HepG2 (cell line): ENCODE data around the gene YIPF1. TPM values are rescaled to one million over a fixed set of nuclear protein-coding genes. Genes with fewer than 3 reads are reported as not detected.
A peak's percentile ranks its signal among the peaks of the same experiment; 100 is the strongest.

Experiments
- CREM ChIP-seq, 2 experiments: sonication (generic) in 1 of 2; formaldehyde crosslinking in 1 of 2; IDR thresholded peaks; 2 replicates each; pipeline versions ENCODE4 v1.4.0 to v1.6.1; 2016 to 2020; ENCODE audit warnings: antibody characterized with exemption in 1 of 2, mild to moderate bottlenecking in 1 of 2, missing genetic modification reagents in 1 of 2
- DMAP1 ChIP-seq: IDR thresholded peaks from 2 replicates; pipeline ENCODE4 v1.6.1; 2016
- FOSL2 ChIP-seq: sonication (generic); formaldehyde crosslinking; IDR thresholded peaks from 2 replicates; pipeline ENCODE4 v1.4.0; 2020; ENCODE audit warnings: missing genetic modification reagents
- GFI1 ChIP-seq: sonication (generic); formaldehyde crosslinking; IDR thresholded peaks from 2 replicates; pipeline ENCODE4 v1.5.0; 2020; ENCODE audit warnings: missing genetic modification reagents, mild to moderate bottlenecking, borderline replicate concordance
- GMEB1 ChIP-seq: sonication (generic); formaldehyde crosslinking; IDR thresholded peaks from 2 replicates; pipeline ENCODE4 v1.5.1; 2020; ENCODE audit warnings: missing genetic modification reagents, mild to moderate bottlenecking, borderline replicate concordance
- JUN ChIP-seq: sonication (generic); formaldehyde crosslinking; IDR thresholded peaks from 2 replicates; pipeline ENCODE4 v1.4.0; 2020; ENCODE audit warnings: mild to moderate bottlenecking, missing genetic modification reagents
- KDM3A ChIP-seq: IDR thresholded peaks from 2 replicates; pipeline ENCODE4 v1.6.1; 2018; ENCODE audit warnings: low read depth, missing compliant biosample characterization
- KLF11 ChIP-seq: IDR thresholded peaks from 2 replicates; pipeline ENCODE4 v1.6.1; 2016; ENCODE audit warnings: missing compliant biosample characterization
- MAX ChIP-seq: IDR thresholded peaks from 2 replicates; pipeline ENCODE4 v1.6.1; 2012; ENCODE audit warnings: inconsistent platforms
- MZF1 ChIP-seq: sonication (generic); formaldehyde crosslinking; IDR thresholded peaks from 2 replicates; pipeline ENCODE4 v1.8.1; 2023; ENCODE audit warnings: mild to moderate bottlenecking, missing genetic modification reagents, borderline replicate concordance
- NPAS2 ChIP-seq: sonication (generic); formaldehyde crosslinking; IDR thresholded peaks from 2 replicates; pipeline ENCODE4 v1.8.0; 2022; ENCODE audit warnings: mild to moderate bottlenecking, missing genetic modification reagents, borderline replicate concordance
- PLSCR1 ChIP-seq: sonication (generic); formaldehyde crosslinking; IDR thresholded peaks from 2 replicates; pipeline ENCODE4 v1.5.0; 2020; ENCODE audit warnings: missing genetic modification reagents, mild to moderate bottlenecking, borderline replicate concordance
- POLR2AphosphoS2 ChIP-seq: IDR thresholded peaks from 2 replicates; pipeline ENCODE4 v1.6.1; 2011; ENCODE audit warnings: low read depth, low read length, improper control_type of control experiment
- RCOR2 ChIP-seq: IDR thresholded peaks from 2 replicates; pipeline ENCODE4 v1.6.1; 2016; ENCODE audit warnings: missing biosample characterization, missing genetic modification reagents
- RFXAP ChIP-seq: sonication (generic); formaldehyde crosslinking; IDR thresholded peaks from 2 replicates; pipeline ENCODE4 v1.4.0; 2020; ENCODE audit warnings: missing genetic modification reagents, borderline replicate concordance
- SNAPC2 ChIP-seq: sonication (generic); formaldehyde crosslinking; IDR thresholded peaks from 2 replicates; pipeline ENCODE4 v1.8.1; 2022; ENCODE audit warnings: mild to moderate bottlenecking, missing genetic modification reagents
- SP2 ChIP-seq: sonication (generic); formaldehyde crosslinking; IDR thresholded peaks from 2 replicates; pipeline ENCODE4 v1.5.1; 2020; ENCODE audit warnings: mild to moderate bottlenecking, missing genetic modification reagents
- TAF1 ChIP-seq: sonication (generic); formaldehyde crosslinking; IDR thresholded peaks from 2 replicates; pipeline ENCODE4 v1.4.0; 2020; ENCODE audit warnings: missing genetic modification reagents
- TBX2 ChIP-seq: sonication (generic); formaldehyde crosslinking; IDR thresholded peaks from 2 replicates; pipeline ENCODE4 v1.5.0; 2020; ENCODE audit warnings: missing genetic modification reagents, mild to moderate bottlenecking, borderline replicate concordance
- TFAP4 ChIP-seq: sonication (generic); IDR thresholded peaks from 2 replicates; pipeline ENCODE4 v1.6.1; 2016; ENCODE audit warnings: low read depth, borderline replicate concordance
- TP53 ChIP-seq: sonication (generic); formaldehyde crosslinking; conservative IDR thresholded peaks from 2 replicates; pipeline ENCODE4 v1.4.0; 2020; ENCODE audit warnings: missing genetic modification reagents
- ZBTB34 ChIP-seq: sonication (generic); formaldehyde crosslinking; IDR thresholded peaks from 2 replicates; pipeline ENCODE4 v1.8.0; 2022; ENCODE audit warnings: mild to moderate bottlenecking, missing genetic modification reagents
- ZNF10 ChIP-seq: sonication (generic); formaldehyde crosslinking; IDR thresholded peaks from 2 replicates; pipeline ENCODE4 v1.4.0; 2020; ENCODE audit warnings: mild to moderate bottlenecking, low read depth, missing genetic modification reagents, borderline replicate concordance
- ZNF205 ChIP-seq: IDR thresholded peaks from 2 replicates; pipeline ENCODE4 v1.6.1; 2018; ENCODE audit warnings: missing biosample characterization, missing genetic modification reagents
- ZNF513 ChIP-seq: sonication (generic); formaldehyde crosslinking; conservative IDR thresholded peaks from 2 replicates; pipeline ENCODE4 v1.5.0; 2020; ENCODE audit warnings: missing genetic modification reagents
- ZNF549 ChIP-seq: sonication (generic); formaldehyde crosslinking; IDR thresholded peaks from 2 replicates; pipeline ENCODE4 v1.5.0; 2020; ENCODE audit warnings: missing genetic modification reagents
- ZNF672 ChIP-seq: sonication (generic); formaldehyde crosslinking; IDR thresholded peaks from 2 replicates; pipeline ENCODE4 v1.8.1; 2022; ENCODE audit warnings: missing genetic modification reagents
- polyA plus RNA-seq, 8 experiments: library from polyadenylated mRNA; depleted of rRNA in 3 of 8; stranded (reverse) in 7 of 8; unstranded in 1 of 8; fragments of >200 nt; fragmentation: Illumina TruSeq in 4 of 8; extraction: Trizol in 4 of 8; gene quantifications; 2 replicates each; pipeline versions ENCODE4 v1.2.1 to v1.2.3, GENCODE V29; 2011 to 2016; ENCODE audit warnings: low read depth in 4 of 8, missing spikeins in 1 of 8, mixed read lengths in 1 of 8; ENCODE audit not compliant: insufficient read depth in 1 of 8
- total RNA-seq, 5 experiments: library from RNA; depleted of rRNA; stranded (reverse); fragments of >200 nt; fragmentation: Illumina TruSeq; extraction: Trizol; gene quantifications; 2 replicates each; pipeline ENCODE4 v1.2.3, GENCODE V29; 2016; ENCODE audit warnings: low read depth in 1 of 5

YIPF1 gene
- total and polyA plus RNA-seq, 2 of the 13 experiments (the other 11 are each of a cell fraction or from before 2014, with no cell fraction given) = 21.1 to 31.9 TPM

GRCh38 chr1:53909946-53910345 lies 20.3 kb upstream of the YIPF1 start (continued):
- no peak for TF ChIP-seq MZF1 (CRISPR knock-in tag)
- TF ChIP-seq FOSL2 (CRISPR knock-in tag) = peak; percentile 72
- no peak for TF ChIP-seq JUN
- no peak for TF ChIP-seq KDM3A (CRISPR knock-in tag)
- no peak for TF ChIP-seq CREM (IDR thresholded peaks at IDR 0.05)
- TF ChIP-seq CREM (CRISPR knock-in tag; IDR thresholded peaks at IDR 0.05) = no peak
- TF ChIP-seq TP53 (CRISPR knock-in tag) = no peak
- no peak for TF ChIP-seq ZBTB34 (CRISPR knock-in tag)
- TF ChIP-seq TFAP4 = peak; percentile 78; the same call in 1 of the 2 replicates
- peak; percentile 28; the same call in 1 of the 2 replicates for TF ChIP-seq TBX2 (CRISPR knock-in tag)
- TF ChIP-seq GFI1 (CRISPR knock-in tag) = peak; percentile 99
- no peak for TF ChIP-seq ZNF205
- no peak for TF ChIP-seq NPAS2 (CRISPR knock-in tag)
- no peak for TF ChIP-seq GMEB1
- no peak for TF ChIP-seq SNAPC2 (CRISPR knock-in tag)
- no peak for TF ChIP-seq TAF1 (CRISPR knock-in tag)
- TF ChIP-seq KLF11 (CRISPR knock-in tag) = no peak
- TF ChIP-seq ZNF549 (CRISPR knock-in tag) = no peak
- no peak for TF ChIP-seq DMAP1 (CRISPR knock-in tag)
- TF ChIP-seq ZNF10 (CRISPR knock-in tag) = no peak
- TF ChIP-seq RCOR2 (CRISPR knock-in tag) = no peak
- no peak for TF ChIP-seq RFXAP (CRISPR knock-in tag)
- TF ChIP-seq SP2 (CRISPR knock-in tag) = no peak
- no peak for TF ChIP-seq MAX
- TF ChIP-seq ZNF672 (CRISPR knock-in tag) = no peak
- no peak for TF ChIP-seq POLR2AphosphoS2
- no peak for TF ChIP-seq PLSCR1 (CRISPR knock-in tag)
- TF ChIP-seq ZNF513 (CRISPR knock-in tag) = no peak
